HG02759 (cell line): Measurements from ENCODE around the gene FEN1.

Source experiments
- ATAC-seq: cut with Tn5 transposase; IDR thresholded peaks from one replicate; pipeline ENCODE4 v1.9.1; 2021; ENCODE audit warnings: mild to moderate bottlenecking, moderate library complexity; ENCODE audit not compliant: unreplicated experiment

FEN1 gene

DNA sequence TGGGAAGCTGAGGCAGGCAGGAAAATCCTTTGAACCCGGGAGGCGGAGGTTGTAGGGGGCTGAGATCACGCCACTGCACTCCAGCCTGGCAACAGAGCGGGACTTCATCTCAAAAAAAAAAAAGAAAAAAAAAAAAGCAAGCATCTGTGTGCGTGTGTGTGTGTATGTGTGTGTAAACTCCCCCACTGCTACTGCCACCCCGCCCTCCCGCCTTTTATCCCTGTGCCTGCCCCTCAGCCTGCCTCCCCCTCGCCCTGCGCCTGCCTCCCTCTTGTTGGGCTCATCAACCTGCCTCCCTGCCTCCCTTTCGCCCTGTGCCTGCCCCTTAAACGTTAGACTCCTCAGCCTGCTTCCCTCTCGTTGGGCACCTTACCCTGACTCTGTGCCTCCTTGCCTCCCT is 18.3 kb upstream of the FEN1 start:
- no peak for ATAC-seq

DNA sequence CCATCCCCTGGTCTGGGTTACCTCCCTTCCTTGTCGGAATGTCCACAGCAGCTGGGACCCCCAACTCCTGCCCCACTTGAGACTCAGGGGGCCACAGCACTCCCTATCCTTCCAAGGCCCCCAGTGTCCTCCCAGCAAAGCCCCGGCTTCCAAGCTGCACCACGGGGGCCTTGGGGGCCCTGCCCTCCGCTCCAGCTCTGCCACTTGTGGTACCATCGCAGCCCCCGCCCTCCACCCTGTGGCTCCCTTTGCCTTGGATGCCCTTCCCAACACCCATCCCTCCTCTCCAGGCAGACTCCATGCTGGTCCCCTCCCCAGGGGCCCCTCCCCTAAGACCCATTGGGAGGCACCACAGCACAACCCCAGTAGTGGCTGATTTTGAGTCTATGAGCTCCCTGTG is 17.6 kb upstream of the FEN1 start:
- ATAC-seq, result no peak

DNA sequence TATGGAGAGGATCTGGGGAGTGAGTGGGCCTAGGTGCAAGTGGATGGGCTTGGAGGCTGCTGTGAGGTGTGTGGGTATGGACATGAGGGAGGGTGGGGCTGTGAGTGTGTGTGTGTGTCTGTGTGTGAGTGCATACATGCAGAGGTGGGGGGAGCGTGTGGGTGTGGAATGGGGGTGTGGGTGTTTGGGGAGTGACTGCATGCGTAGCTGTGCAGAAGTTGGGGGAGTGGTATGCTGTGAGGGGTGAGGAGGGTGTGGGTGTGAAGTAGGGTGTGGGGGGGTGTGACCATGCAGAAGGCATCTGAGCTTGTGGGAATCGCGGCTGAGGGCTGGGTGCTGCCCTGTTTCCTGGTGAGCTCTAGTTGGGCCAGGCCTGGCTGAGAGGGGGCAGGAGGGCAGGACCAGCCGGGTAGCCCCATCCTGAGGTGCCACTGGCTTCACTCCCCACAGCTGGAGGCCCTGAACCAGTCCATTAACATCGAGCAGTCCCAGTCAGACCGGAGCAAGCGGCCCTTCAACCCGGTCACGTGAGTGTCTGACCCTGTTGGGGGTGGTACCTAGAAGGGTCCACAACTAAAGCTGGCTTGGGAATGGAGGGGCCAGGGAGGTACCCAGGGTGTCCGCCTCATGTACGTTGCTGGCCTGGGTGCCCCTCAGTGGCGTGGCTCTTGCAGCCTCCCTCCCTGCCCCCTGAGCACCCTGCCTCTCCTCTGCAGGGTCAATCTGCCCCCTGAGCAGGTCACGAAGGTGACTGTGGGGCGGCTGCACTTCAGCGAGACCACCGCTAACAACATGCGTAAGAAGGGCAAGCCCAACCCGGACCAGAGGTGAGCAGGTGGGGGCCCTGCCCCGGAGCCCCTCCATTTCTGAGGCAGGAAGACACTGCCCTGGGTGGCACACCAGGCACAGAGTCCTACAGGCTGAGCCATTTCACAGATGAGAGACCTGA is 16.8 kb upstream of the FEN1 start:
- ATAC-seq, result no peak

DNA sequence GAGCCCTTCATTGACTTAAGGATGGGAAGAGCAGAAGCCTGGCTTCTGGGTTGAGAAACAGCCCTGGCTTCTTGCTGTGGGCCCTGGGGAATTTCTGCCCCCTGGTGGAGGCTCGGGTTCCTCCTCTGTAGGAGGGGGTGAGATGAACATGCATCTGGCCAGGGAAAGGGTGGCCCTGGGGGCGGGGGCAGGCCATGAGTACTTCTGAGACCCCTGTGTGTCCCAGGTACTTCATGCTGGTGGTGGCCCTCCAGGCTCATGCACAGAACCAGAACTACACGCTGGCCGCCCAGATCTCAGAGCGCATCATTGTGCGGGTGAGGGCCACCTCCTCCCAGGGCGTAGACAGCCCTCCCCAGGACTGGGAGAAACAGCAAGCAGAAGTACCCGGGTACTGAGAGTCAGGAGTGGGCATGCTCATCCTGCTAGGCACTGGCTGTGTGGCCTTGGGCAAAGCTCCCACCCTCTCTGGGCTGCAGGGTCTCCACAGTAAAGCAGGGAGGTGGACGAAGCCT is 16.1 kb upstream of the FEN1 start:
- peak; percentile 45 for ATAC-seq

DNA sequence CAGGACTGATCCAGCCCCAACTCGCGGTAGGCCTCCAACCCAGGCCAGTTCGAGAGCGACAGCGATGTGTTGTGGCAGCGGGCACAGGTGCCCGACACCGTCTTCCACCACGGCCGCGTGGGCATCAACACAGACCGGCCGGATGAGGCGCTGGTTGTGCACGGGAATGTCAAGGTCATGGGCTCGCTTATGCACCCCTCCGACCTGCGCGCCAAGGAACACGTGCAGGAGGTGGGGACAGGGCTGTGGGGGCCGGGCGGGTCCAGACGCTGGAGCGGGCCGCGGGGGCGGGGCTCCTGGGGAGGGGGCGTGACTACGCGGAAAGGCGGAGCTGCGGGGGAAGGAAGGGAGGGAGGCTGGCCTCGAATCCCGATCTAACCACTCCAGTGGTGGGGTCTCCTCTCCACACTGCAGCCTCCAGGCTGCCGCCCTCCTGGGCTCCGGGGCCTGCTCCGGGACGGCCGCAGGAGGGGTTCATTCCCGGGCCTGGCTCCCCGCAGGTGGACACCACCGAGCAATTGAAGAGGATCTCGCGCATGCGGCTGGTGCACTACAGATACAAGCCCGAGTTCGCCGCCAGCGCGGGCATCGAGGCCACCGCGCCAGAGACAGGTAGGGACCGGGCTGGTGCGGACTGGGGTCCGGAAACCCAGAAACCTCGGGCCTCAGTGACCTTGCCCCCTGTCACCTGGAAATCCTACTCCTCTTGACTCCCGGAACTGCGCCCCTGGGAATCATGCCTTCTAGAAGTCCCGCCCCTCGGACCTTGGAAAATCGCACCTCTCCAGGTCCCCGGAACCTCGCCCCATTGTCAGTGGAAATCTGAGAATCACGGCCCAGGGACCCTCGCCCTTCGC is 15.2 kb upstream of the FEN1 start:
- ATAC-seq, result no peak

DNA sequence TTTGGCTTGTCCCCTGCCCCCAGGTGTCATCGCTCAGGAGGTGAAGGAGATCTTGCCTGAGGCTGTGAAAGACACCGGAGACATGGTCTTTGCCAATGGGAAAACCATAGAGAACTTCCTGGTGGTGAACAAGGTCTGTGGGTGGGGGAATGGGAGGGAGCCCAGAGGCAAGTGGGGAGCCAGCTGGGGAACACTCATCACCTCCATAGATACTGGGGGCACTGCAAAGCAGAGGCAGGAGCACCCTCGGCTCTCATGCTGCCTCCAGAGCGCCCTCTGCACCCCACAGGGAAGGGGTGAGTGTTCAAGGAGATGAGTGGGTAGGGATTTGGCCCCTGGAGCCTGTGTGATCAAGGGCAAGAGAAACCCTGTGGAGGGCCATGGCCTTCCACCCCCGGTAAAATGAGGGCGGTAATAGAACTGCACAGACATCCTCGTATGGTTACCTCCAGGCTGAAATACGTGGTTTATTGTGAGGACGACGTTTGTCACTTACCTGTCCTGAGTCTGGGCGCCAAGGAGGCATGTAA is 14.3 kb upstream of the FEN1 start:
- no peak for ATAC-seq

GRCh38 chr11:61778920-61779650 is 13.6 kb upstream of the FEN1 start:
- ATAC-seq, result no peak

DNA sequence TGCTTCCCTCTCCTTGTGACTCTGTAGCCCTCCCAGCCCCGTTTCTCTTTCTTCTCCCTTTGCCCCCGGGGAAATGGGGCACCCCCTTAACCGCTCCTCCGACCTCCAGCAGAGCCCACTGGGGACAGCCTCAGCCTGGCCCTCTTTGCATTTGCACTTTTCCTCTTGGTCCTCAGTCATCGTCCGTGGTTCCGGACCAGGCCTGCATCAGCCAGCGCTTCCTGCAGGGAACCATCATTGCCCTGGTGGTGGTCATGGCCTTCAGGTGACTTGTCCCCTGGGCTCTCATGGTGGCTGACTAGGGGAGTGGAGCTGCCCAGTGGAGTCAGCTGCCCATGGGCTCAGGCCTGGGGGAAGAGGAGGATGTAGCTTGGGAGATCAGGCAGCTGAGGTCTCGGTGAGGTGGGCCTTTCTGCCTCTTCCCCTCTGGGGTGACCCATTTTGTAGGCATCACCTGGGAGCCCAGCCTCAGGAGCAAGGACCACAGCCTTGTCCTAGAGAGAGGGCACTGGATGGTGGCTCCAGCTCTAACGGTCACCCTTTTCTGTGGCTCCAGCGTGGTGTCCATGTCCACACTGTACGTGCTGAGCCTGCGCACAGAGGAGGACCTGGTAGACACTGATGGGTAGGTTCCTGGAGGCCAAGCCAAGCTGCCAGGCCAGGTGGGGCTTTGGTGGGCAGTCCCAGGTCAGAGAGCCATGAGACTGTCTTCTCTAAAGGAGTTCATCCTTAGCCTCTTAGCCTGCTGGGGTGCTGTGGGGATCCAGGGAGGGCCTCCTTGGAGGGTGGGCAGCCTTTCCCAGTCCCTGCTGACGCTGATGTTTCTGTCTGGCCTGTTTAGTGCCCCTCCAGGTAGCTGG is 12.8 kb upstream of the FEN1 start:
- no peak for ATAC-seq

DNA sequence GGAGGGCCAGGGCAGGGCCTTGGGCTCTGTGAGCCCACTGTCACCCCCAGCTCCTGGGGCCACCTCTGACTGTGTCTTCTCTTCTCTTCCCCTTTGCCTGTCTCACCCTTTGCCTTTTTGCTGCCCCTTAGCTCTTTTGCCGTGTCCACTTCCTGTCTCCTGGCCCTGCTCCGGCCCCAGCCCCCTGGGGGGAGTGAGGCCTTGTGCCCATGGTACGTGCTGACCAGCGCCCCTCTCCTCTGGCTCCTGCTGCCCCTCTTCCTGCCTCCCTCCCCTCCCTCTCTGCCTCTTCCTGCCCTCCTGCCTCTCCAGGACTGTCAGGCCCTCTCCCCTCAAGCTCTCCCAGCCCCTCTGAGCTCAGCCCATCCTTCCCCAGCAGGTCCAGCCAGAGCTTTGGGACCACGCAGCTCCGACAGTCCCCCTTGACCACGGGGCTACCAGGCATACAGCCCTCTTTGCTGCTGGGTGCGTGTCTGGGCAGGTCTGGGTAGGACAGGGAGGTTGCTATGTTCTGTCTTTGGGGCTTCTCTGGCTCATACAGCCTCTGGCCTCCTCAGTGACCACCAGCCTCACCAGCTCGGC is 12.0 kb upstream of the FEN1 start:
- no peak for ATAC-seq

DNA sequence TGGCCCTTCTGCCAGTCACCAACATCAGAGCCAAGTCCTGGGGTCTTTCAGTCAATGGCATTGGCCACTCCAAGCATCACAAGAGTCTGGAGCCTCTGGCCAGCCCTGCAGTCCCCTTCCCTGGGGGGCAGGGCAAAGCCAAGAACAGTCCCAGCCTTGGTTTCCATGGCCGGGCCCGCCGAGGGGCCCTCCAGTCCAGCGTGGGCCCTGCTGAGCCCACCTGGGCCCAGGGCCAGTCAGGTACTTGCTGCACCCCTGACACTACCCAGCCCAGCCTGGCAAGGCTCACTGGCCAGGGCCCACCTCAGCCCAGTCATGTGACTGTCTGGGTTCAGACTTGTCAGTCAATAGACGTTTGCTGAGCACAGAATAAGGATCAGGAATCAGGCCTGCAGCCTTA is 11.1 kb upstream of the FEN1 start:
- no peak for ATAC-seq

DNA sequence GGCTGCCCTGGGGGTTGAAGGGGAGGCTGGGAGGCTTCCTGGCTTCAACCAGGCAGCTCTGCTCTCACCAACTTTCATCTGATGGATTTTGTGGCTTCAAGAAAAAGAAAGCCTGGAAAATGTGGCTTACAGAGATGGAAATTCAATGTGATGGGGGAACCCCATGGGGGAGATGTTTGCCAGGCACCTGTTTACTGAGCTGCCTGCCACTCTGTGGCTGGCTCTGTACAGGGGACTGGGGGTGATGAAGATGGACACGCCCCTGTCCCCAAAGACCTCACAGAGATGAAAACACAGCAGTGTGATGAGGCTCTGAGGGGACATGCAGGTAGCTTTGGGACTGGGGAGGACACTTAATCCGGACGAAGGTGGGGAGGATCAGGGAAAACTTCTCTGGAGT is 10.4 kb upstream of the FEN1 start:
- no peak for ATAC-seq

DNA sequence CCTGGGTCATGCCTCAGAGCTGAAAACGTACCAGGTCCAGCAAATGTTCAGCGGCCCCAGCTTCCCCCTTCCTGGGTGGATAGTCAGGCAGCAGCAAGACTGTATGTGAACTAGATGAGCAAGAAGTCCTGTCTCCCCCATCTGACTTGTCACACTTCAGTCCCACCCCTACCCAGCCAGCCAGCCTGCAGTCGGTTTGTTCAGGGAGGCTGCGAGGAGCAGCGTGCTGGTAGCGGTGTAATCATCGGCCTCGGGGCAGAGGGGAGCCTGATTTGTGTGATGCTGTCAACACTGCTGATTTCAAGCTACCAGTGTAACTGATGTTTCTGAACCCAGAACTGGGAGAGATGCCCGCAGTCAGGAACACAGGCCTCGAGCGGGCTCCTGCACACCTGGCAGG is 9.9 kb upstream of the FEN1 start:
- ATAC-seq, result no peak

- ATAC-seq, result no peak
Observed at GRCh38 chr11:61783717-61784505, 8.8 kb upstream of the FEN1 start.

DNA sequence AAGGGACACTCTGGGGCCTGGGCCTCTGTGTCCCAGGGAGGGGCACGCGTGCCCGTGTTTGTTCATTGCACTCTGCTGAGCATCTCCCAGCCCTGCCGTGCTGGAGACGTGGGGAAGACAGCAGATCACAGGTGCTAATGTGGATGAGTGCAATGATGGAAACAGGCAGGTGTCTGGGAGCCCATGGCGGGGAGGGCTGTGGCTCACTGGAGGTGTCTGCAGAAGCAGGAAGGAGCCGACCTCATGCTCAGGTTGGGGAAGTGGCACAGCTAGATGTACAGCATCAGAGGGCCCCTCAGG is 8.3 kb upstream of the FEN1 start:
- no peak for ATAC-seq

- ATAC-seq, result no peak
Observed at GRCh38 chr11:61785837-61786402, 6.8 kb upstream of the FEN1 start.

DNA sequence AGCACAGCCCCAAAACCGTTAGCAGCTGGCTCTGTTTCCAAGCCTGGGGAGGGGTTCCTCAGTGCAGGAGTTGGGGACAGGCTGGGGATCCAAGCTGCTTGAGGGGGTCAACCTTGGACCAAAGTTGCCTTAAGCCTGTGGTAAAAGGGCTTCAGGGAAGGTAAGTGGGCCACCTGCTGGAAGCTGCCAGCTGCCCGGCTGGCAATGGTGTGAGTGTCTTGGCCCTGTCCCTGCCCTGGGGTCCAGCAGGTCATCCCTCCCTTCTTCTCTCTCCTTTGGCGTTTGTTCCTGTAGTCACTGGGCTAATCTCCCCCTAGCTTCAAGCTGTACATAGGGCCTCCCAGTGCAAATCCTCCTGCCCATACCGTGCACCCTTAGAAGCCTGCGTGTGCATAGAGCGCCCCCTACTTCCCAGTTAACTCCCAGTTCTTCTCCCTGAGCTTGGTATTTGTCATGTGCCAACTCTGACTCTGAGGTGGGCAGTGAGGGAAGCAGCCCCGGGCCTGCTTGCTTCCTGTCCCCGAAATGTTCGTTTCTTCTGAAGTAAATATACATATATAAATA is 4.7 kb upstream of the FEN1 start:
- no peak for ATAC-seq

DNA sequence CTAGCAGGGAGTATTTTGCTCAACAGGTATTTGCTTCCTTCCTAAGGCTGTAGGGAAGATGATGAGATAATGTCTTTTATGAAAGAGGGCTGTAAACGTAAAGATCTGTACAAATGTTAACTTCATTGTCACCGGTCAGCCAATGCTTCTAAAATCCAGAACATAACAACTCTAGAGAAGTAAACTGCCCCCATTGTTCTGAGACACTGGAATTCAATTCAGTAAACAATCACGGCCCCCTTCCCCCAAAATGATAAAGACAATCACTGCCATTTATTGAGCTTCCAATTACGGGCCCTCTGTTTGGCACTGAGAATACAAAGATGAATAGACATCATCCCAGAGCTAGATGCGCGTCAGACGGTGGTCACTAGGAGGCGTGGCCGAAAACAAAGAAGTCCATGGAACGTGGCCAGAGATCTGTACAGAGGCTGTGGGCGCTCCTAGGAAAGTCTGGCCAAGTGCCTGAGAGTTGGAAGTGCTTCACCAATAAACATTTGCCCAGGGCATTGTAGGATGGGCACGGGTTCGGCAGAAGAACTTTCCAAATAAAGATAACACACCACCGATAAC is 888 bp upstream of the FEN1 start:
- ATAC-seq, result no peak
